Duodenal mucosa (tissue), 2 donors: Measurements from ENCODE around the gene SCGB1D1.

Source experiments
- H3K27ac ChIP-seq: one replicate; pipeline ENCODE4 v1.7.0; 2013; ENCODE audit warnings: low read depth, low read length
- H3K27me3 ChIP-seq, 2 donors: one replicate each; pipeline ENCODE4 v1.7.0; 2013; ENCODE audit warnings: low read length in 2 of 2, control low read depth in 1 of 2; ENCODE audit not compliant: insufficient read depth in 2 of 2, control insufficient read depth in 1 of 2
- H3K36me3 ChIP-seq, 2 donors: one replicate each; pipeline ENCODE4 v1.7.0; 2013; ENCODE audit warnings: low read length in 2 of 2, control low read depth in 1 of 2; ENCODE audit not compliant: insufficient read depth in 2 of 2, control insufficient read depth in 1 of 2
- H3K4me1 ChIP-seq, 2 donors: one replicate each; pipeline ENCODE4 v1.7.0; 2013; ENCODE audit warnings: low read length in 2 of 2, control low read depth in 1 of 2; ENCODE audit not compliant: insufficient read depth in 2 of 2, control insufficient read depth in 1 of 2
- H3K4me3 ChIP-seq, 2 donors: one replicate each; pipeline ENCODE4 v1.7.0; 2013; ENCODE audit warnings: low read length in 2 of 2, low read depth in 1 of 2
- H3K9ac ChIP-seq, 2 donors: one replicate each; pipeline ENCODE4 v1.7.0; 2013; ENCODE audit warnings: low read length in 2 of 2, low read depth in 1 of 2
- H3K9me3 ChIP-seq, 2 donors: one replicate each; pipeline ENCODE4 v1.7.0; 2013; ENCODE audit warnings: low read length in 2 of 2, control low read depth in 1 of 2; ENCODE audit not compliant: control insufficient read depth in 1 of 2

SCGB1D1 gene, protein sequence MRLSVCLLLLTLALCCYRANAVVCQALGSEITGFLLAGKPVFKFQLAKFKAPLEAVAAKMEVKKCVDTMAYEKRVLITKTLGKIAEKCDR

DNA sequence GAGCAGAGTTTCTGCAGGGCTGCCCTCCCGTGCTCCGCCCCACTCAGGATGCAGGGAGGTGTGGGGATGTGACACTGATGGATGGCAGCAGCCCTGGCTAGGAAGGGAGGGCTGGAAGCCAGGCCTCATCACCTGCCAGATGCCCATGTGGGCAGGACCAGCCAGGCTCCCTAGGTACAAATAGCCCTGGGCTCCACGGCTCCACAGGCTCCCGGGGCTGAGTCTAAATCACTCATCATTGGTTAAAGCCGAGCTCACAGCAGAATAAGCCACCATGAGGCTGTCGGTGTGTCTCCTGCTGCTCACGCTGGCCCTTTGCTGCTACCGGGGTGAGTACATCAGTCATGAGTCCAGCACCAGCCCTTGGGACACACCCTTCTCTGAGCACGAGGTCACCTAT is at the start of gene SCGB1D1:
Gene SCGB1D1 (plus strand): TSS at position 206 of the 400 bp plus-strand sequence. CDS start 69 bp downstream, at position 275.
- H3K27me3 ChIP-seq: peaks cover 7 to 18% of the 10 kb centered on the region in 2 donors
- H3K4me3 ChIP-seq: no peak within 1 kb of the TSS
- no peaks in the 10 kb centered on the region for H3K4me1 ChIP-seq
- H3K27ac ChIP-seq: no peak within 1 kb of the TSS
- H3K9ac ChIP-seq: no peak within 1 kb of the TSS
- no peaks in the 10 kb centered on the region for H3K36me3 ChIP-seq
- H3K9me3 ChIP-seq: no peaks in the 10 kb centered on the region

DNA sequence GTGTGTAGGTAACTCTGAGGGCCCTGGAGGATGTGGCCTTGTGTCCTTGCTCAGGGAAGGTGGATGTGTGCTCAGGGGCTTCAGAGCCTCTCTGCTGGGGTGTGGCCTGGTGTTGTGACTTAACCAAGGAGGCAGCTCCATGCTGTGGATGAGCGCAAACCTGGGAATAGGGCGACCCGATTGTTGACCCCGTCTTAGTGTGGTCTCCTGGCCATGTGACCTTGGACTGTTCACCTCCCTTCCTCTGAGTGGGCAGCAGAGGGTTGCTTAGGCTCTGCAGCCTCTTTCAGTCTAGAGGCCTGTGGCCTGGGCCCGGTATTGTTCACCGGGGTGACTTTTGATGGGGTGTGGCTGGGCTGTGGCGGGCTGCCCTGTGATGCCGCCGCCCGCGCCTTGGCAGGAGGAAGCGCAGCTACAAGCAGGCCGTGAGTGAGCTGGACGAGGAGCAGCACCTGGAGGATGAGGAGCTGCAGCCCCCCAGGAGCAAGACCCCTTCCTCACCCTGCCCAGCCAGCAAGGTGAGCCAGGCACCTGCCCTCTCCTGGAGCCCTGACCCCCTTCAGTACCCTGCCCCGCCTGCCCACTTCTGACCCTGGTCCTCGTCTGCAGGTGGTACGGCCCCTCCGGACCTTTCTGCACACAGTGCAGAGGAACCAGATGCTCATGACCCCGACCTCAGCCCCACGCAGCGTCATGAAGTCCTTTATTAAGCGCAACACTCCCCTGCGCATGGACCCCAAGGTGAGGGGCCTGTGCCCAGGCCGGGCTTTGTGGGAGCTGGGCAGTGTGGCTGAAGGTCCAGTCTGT is 49.5 kb upstream of the SCGB1D1 start:
- H3K27me3 ChIP-seq: no peaks in the 10 kb centered on the region
- no peak overlapping the region for H3K4me3 ChIP-seq
- H3K4me1 ChIP-seq: no peaks in the 10 kb centered on the region
- H3K9me3 ChIP-seq: no peaks in the 10 kb centered on the region
- H3K27ac ChIP-seq: no peak overlapping the region
- H3K9ac ChIP-seq: no peak overlapping the region
- peaks cover 25 to 77% of the 10 kb centered on the region in 2 donors for H3K36me3 ChIP-seq

DNA sequence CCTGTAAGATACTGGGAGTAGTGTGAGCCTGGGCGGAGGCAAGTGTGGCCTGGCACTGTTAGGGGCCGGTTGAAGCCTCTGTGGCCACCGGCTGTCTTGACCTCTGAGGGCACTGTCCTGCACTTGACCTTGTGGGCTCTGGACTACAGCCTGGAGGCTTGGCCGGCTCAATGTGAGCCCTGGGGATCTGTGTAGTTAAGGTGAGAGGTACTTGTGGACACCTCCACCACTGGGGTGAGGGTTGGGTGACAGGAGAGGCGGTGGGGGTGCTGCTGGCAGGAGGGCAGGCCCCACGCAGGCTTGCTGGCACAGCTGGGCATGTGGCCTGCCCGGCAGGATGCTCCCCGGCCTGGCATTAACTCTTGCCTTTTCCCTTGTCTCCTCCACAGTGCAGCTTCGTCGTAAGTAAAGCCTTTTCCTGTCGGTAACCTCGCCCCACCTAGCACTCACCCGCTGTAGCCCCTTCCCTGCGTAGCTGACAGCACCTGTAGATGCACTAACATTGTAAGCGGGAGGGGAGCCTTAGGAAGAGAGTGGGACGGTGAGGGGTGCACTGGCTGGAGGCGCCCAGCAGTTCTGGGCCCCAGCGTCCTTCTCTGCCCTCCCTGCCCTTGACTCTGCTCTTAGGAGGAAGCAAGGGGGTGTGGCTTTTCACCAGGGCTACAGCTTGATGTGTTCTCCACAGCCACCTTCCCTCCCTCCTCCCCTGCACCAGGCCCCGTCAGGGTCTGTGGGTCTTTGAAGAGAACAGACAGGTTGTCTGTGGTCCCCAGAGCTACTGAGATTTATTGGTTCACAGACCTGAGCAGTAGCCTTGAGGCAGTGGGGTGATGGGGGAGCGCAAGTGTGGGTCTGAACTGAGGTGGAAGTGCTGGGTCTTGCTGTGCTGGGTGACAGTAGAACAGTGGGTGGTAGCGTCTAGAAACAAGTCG is 48.6 kb upstream of the SCGB1D1 start:
- H3K36me3 ChIP-seq: peaks cover 25 to 86% of the 10 kb centered on the region in 2 donors
- no peak overlapping the region for H3K27ac ChIP-seq
- no peaks in the 10 kb centered on the region for H3K27me3 ChIP-seq
- H3K9me3 ChIP-seq: no peaks in the 10 kb centered on the region
- H3K9ac ChIP-seq: no peak overlapping the region
- H3K4me3 ChIP-seq: no peak overlapping the region
- H3K4me1 ChIP-seq: no peaks in the 10 kb centered on the region

DNA sequence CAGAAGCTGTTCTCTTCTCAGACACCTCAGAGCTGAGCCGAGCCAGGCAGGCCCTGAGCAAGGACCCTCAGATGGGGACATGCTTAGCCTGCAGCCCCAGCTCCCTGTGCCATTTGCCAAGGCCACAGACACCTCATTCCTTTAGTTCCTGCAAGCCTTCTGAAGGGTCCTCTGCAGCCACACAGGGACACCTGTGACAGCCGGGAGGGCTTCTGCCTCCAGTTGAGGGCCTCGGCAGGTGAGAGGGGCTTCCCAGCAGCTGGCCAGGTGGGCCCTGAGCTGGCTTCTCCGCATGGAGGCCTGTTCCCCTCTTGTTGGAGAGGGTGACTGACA is 48.0 kb upstream of the SCGB1D1 start:
- H3K9ac ChIP-seq: no peak overlapping the region
- H3K9me3 ChIP-seq: no peaks in the 10 kb centered on the region
- no peak overlapping the region for H3K27ac ChIP-seq
- no peaks in the 10 kb centered on the region for H3K4me1 ChIP-seq
- no peaks in the 10 kb centered on the region for H3K27me3 ChIP-seq
- H3K4me3 ChIP-seq: no peak overlapping the region
- peaks cover 28 to 91% of the 10 kb centered on the region in 2 donors for H3K36me3 ChIP-seq

DNA sequence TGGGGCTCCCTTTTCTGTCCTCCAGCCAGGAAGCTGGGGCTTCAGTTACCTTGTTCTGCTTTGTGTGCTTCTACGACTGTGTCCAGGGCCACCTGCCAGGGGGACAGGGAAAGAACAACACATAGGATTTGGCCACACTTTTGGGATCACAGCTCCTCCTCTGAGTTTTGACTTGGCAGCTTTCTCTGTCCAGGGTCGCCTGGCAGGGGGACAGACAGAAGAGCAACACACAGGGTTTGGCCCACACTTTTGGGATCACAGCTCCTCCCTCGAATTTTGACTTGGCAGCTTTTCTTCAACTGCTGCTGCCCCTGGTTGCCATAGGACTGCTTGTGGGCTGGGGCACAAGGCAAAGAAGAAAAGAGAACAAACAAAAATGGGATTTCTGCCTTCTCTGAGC is 47.1 kb upstream of the SCGB1D1 start:
- Histone ChIP-seq H3K9me3 (no peaks in the 10 kb centered on the region), H3K27ac (no peak overlapping the region), H3K36me3 (peaks cover 32 to 93% of the 10 kb centered on the region in 2 donors), H3K4me3 (no peak overlapping the region), H3K27me3 (no peaks in the 10 kb centered on the region), H3K9ac (no peak overlapping the region), H3K4me1 (no peaks in the 10 kb centered on the region)

DNA sequence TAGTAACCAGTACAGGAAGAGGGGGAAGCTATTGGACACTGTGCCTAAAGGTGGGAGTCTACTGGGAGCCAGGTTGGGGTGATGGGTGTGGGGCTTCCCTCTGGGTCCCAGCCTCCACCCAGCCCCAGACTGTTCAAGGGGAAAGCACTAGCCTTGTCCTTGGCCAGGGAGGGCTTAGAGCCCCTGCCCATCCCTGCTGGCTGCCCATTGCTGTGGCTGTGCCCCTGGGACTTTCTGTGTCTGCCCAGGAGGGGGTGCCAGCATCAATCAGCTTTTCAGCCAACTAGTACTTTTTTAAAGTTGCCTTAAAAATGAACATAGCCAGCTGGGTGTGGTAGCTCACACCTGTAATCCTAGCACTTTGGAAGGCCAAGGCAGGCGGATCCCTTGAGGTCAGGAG is 46.3 kb upstream of the SCGB1D1 start:
- Histone ChIP-seq H3K4me3 (no peak overlapping the region), H3K27me3 (no peaks in the 10 kb centered on the region), H3K9ac (no peak overlapping the region), H3K27ac (no peak overlapping the region), H3K9me3 (no peaks in the 10 kb centered on the region), H3K36me3 (peaks cover 32 to 94% of the 10 kb centered on the region in 2 donors), H3K4me1 (no peaks in the 10 kb centered on the region)

DNA sequence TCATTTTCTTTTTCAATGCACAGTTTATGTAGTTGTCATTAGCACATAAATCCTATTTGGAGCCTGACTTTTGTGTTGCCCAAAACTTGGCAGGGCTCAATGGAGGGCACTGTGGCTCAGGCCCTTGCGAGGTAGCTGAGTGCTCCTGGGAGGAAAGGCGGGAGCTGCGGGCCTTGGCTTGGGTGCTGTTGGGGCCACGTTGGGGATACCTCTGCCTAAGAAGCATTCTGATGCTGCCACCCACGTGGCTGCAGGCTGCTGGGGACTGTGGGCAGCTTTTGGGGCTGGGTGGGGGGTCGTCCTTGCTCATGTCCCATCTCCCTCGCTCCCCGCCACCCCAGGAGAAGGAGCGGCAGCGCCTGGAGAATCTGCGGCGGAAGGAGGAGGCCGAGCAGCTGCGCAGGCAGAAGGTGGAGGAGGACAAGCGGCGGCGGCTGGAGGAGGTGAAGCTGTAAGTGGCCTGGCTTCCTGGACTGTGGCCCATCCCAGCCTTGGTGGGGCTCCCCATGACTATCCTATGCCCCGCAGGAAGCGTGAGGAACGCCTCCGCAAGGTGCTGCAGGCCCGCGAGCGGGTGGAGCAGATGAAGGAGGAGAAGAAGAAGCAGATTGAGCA is 45.3 kb upstream of the SCGB1D1 start:
- Histone ChIP-seq H3K36me3 (peaks cover 27 to 93% of the 10 kb centered on the region in 2 donors), H3K9me3 (no peaks in the 10 kb centered on the region), H3K4me3 (no peak overlapping the region), H3K27me3 (no peaks in the 10 kb centered on the region), H3K9ac (no peak overlapping the region), H3K4me1 (no peaks in the 10 kb centered on the region), H3K27ac (no peak overlapping the region)

DNA sequence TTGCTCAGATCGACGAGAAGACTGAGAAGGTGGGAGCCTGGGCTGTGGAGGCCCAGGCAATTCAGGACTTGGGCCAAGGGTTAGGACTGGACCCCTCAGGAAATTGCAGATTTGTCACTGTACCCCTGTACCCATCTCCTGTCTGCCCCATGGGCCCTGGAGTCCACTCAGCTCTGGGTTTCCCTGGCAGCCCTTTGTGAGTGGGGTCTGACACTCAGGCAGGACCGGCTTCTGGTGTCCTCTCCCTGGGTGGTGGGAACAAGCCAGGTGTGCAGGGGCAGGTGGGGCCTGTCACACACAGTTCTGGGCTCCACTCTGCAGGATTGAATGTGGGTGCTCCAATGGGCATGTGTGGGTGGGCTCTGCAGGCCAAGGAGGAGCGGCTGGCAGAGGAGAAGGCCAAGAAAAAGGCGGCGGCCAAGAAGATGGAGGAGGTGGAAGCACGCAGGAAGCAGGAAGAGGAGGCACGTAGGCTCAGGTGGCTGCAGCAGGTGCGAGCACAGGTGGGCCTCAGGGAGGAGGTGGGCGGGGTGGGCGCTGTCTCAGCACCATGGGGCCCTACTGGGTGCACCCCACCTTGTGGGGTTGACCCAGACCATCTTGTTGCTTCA is 44.6 kb upstream of the SCGB1D1 start:
- no peak overlapping the region for H3K27ac ChIP-seq
- H3K4me3 ChIP-seq: no peak overlapping the region
- no peaks in the 10 kb centered on the region for H3K4me1 ChIP-seq
- H3K9me3 ChIP-seq: no peaks in the 10 kb centered on the region
- H3K9ac ChIP-seq: no peak overlapping the region
- H3K27me3 ChIP-seq: no peaks in the 10 kb centered on the region
- H3K36me3 ChIP-seq: peaks cover 23 to 93% of the 10 kb centered on the region in 2 donors

DNA sequence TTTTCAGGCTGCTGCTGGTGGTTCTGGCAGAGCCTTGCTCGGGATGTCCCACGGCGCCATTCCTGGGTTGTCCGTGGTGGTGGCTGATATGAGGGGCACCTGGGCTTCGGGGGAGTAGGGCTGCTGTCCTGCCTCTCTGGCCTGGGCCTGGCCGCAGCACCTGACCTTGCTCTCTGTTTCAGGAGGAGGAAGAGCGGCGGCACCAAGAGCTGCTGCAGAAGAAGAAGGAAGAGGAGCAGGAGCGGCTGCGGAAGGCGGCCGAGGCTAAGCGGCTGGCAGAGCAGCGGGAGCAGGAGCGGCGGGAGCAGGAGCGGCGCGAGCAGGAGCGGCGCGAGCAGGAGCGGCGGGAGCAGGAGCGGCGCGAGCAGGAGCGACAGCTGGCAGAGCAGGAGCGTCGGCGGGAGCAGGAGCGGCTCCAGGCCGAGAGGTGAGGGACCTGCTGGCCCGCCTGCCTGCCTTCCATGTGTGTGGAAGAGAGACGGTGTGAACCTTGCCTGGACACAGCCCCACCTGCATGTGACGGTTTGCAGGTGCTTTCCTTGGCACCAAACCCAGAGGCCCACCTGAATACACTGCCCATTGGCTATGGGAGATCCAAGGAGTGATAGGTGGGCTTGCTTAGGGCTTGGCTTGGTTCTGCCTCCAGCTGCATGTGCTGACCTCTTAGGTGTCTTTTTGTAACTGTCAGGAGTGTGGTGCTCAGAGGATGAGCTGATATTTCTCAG is 43.4 kb upstream of the SCGB1D1 start:
- Histone ChIP-seq H3K4me3 (no peak overlapping the region), H3K4me1 (no peaks in the 10 kb centered on the region), H3K9me3 (no peaks in the 10 kb centered on the region), H3K27me3 (no peaks in the 10 kb centered on the region), H3K36me3 (peaks cover 25 to 93% of the 10 kb centered on the region in 2 donors), H3K9ac (no peak overlapping the region), H3K27ac (no peak overlapping the region)
